Measurements from ENCODE around the gene CMTM7.

Gene CMTM7

DNA sequence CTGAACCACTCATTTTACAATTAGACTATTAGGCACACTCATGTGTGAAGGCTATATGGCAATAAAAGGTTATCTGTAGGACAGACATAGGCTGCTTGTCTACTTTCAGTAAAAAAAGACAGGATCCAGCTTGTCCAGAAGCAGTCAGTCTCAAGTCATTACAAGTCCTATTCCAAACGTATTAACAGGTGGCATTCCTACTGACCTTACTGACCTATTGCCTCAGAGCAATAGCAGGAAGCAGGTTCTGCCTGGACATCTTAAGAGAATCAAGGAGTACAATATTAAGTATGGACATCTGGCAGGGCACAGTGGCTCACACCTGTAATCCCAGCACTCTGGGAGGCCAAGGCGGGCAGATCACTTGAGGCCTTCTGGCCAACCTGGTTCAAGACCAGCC lies 104.0 kb downstream of the CMTM7 start:
- in situ Hi-C loops (cut with HindIII; ENCODE audit: low pct_ligation_motif_present, low sequenced_read_pairs): no loop called here
- Histone ChIP-seq H3K27me3 (replicated peaks) (no peaks in the 10 kb centered on the region), H3K4me3 (ENCODE audit: low read depth, low read length) (no peak overlapping the region), H3K36me3 (replicated peaks) (no peaks in the 10 kb centered on the region), H3K27ac (no peak overlapping the region)
- no peak for DNase-seq
- TF ChIP-seq, protein P1, sequence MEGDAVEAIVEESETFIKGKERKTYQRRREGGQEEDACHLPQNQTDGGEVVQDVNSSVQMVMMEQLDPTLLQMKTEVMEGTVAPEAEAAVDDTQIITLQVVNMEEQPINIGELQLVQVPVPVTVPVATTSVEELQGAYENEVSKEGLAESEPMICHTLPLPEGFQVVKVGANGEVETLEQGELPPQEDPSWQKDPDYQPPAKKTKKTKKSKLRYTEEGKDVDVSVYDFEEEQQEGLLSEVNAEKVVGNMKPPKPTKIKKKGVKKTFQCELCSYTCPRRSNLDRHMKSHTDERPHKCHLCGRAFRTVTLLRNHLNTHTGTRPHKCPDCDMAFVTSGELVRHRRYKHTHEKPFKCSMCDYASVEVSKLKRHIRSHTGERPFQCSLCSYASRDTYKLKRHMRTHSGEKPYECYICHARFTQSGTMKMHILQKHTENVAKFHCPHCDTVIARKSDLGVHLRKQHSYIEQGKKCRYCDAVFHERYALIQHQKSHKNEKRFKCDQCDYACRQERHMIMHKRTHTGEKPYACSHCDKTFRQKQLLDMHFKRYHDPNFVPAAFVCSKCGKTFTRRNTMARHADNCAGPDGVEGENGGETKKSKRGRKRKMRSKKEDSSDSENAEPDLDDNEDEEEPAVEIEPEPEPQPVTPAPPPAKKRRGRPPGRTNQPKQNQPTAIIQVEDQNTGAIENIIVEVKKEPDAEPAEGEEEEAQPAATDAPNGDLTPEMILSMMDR (IDR thresholded peaks at IDR 0.05; ENCODE audit: low read depth, low read length, missing control alignments): no peak

DNA sequence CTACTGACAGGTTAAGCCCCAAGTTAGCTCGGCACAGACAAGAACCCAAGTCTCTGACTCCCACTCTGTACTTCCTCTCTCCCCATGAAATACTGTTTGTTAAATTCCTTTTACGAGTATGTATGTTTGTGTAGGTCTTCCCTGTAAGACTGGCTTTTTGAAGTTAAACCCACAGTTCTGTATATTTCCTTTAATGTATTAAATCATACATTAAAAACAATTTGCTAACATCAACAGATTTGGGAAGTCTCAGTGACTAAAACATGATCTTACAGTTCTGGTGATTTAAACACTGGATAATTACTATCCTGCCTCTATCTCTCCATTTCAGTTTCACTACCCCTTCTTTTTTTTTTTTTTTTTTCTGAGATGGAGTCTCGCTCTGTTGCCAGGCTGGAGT lies 106.6 kb downstream of the CMTM7 start:
- DNase-seq: no peak
- TF ChIP-seq, protein P1 (IDR thresholded peaks at IDR 0.05; ENCODE audit: low read depth, low read length, missing control alignments): no peak
- no peaks in the 10 kb centered on the region for H3K27me3 ChIP-seq (replicated peaks)
- in situ Hi-C loops (cut with HindIII; ENCODE audit: low pct_ligation_motif_present, low sequenced_read_pairs): no loop called here
- no peak overlapping the region for H3K4me3 ChIP-seq (ENCODE audit: low read depth, low read length)
- no peak overlapping the region for H3K27ac ChIP-seq
- H3K36me3 ChIP-seq (replicated peaks): peaks cover 3% of the 10 kb centered on the region

DNA sequence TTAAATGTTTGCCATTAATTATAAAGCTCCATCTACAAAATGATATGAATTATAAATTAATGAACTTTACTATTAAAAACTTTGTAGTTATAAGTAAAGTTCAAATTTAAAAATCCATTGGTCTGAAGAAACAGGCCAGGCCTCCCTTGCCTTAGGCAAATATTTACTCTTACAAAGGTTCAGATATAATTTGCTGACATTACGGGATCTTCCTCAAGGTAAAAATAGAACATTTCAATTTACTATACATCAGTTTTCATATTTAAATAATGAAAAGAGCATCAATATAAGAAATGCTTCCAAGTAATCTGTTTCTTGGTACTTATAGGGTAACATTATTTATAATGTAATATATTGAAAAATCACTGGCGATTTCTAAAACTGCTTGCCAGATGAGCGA lies 107.3 kb downstream of the CMTM7 start:
- in situ Hi-C loops (cut with HindIII; ENCODE audit: low pct_ligation_motif_present, low sequenced_read_pairs): no loop called here

DNA sequence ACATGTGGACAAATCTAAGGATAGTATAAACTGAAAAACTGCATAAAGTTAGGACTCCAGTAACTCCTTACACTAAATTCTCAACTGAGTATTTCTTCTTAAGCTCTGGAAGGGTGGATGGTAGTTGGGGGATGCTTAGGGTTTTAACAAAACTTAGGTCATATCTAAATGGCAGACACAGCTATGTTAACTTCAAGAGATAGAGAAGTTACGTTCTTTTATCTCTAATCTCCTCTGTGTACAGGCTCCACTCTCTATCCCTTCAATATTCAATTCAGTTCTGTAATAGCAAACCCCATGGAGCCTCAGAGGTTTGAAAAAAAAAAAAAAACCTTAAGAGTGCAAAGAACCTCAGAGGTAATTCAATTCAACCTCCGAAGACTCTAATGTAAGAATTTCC lies 107.9 kb downstream of the CMTM7 start:
- Histone ChIP-seq H3K27ac (no peak overlapping the region), H3K36me3 (replicated peaks) (peaks cover 3% of the 10 kb centered on the region), H3K4me3 (ENCODE audit: low read depth, low read length) (no peak overlapping the region), H3K27me3 (replicated peaks) (no peaks in the 10 kb centered on the region)
- TF ChIP-seq, protein P1 (IDR thresholded peaks at IDR 0.05; ENCODE audit: low read depth, low read length, missing control alignments): no peak
- no peak for DNase-seq
- in situ Hi-C loops (cut with HindIII; ENCODE audit: low pct_ligation_motif_present, low sequenced_read_pairs): no loop called here

More for the DNA sequence above, 107.3 kb downstream of the CMTM7 start:
- Histone ChIP-seq H3K27ac (no peak overlapping the region), H3K36me3 (replicated peaks) (peaks cover 3% of the 10 kb centered on the region), H3K27me3 (replicated peaks) (no peaks in the 10 kb centered on the region), H3K4me3 (ENCODE audit: low read depth, low read length) (no peak overlapping the region)
- TF ChIP-seq, protein P1 (IDR thresholded peaks at IDR 0.05; ENCODE audit: low read depth, low read length, missing control alignments): no peak
- DNase-seq: no peak

DNA sequence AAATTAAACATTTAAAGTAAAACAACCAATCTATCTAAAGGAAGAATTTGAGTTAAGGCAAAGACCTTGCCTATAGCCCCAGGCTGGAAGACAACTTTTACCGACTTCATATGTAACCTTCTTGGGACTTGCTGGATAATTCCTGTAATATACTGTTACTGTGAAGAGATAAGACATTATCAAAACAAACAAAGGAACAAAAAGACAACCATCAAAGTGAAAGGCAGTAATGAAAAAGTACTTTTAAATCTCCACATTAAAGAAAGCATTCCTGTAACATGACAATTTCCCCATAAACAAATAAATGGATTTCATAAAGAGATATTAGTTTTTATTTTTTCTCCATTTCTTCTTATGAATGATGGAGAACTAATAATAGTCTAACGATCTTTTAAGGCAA lies 108.6 kb downstream of the CMTM7 start:
- H3K27me3 ChIP-seq (replicated peaks): no peaks in the 10 kb centered on the region
- peaks cover 3% of the 10 kb centered on the region for H3K36me3 ChIP-seq (replicated peaks)
- H3K27ac ChIP-seq: no peak overlapping the region
- DNase-seq: no peak
- TF ChIP-seq, protein P1 (IDR thresholded peaks at IDR 0.05; ENCODE audit: low read depth, low read length, missing control alignments): no peak
- no peak overlapping the region for H3K4me3 ChIP-seq (ENCODE audit: low read depth, low read length)
- in situ Hi-C loops (cut with HindIII; ENCODE audit: low pct_ligation_motif_present, low sequenced_read_pairs): no loop called here
